ENCODE results near the gene SMC1A.

GRCh38 chrX:53438174-53438831, 15.8 kb upstream of the SMC1A start:
- no peak for TF ChIP-seq TCF12 (IDR thresholded peaks at IDR 0.05; ENCODE audit: low read depth, low read length)
- no peak for TF ChIP-seq EZH2 (IDR thresholded peaks at IDR 0.05; ENCODE audit: borderline replicate concordance, control insufficient read depth, low read depth, low read length)
- no peak for TF ChIP-seq EP300 (IDR thresholded peaks at IDR 0.05; ENCODE audit: borderline replicate concordance in 1 of 2, control insufficient read depth in 1 of 2, low read depth in 2 of 2, low read length in 2 of 2)
- TF ChIP-seq BCL11A (IDR thresholded peaks at IDR 0.05; ENCODE audit: low read depth, low read length) = no peak
- TF ChIP-seq ASH2L (IDR thresholded peaks at IDR 0.05; ENCODE audit: borderline replicate concordance, low read depth) = no peak
- TF ChIP-seq CTCF (IDR thresholded peaks at IDR 0.05 in 2 of 3, conservative IDR thresholded peaks at IDR 0.05 in 1 of 3; ENCODE audit: control insufficient read depth in 2 of 3, extremely low read depth in 1 of 3, insufficient read depth in 1 of 3, low read depth in 3 of 3, low read length in 3 of 3) = no peak
- TF ChIP-seq EGR1 (IDR thresholded peaks at IDR 0.05; ENCODE audit: borderline replicate concordance in 1 of 2, low read depth in 2 of 2, low read length in 2 of 2) = no peak
- TF ChIP-seq RAD21 (IDR thresholded peaks at IDR 0.05; ENCODE audit: insufficient read depth, low read depth, low read length) = no peak
- no peak for TF ChIP-seq PBX3 (IDR thresholded peaks at IDR 0.05; ENCODE audit: insufficient replicate concordance, low read depth, low read length)
